ENCODE results near the gene GABBR1.
A peak's percentile ranks its signal among the peaks of the same experiment; 100 is the strongest.

The GABBR1 gene

DNA sequence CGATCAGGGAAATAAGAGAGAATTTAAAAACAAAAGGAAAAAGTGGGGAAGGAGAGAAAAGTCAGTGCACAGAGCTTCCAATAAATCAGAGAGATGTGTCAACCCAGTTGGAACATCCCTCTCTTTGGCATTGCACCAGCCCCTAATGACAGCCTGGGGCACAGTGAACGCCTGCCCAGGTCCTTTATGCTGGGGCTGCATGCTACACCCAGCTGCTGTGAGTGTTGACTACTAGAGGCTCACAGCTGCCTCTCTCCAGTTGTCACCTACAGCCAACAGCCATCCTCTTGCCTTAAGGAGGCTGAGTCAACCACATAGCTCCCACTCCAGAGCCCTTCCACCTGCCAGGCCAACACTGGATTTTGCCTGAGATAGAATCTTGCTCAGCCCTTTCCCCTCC lies 29.1 kb downstream of the GABBR1 start:
- TF ChIP-seq, protein P1, sequence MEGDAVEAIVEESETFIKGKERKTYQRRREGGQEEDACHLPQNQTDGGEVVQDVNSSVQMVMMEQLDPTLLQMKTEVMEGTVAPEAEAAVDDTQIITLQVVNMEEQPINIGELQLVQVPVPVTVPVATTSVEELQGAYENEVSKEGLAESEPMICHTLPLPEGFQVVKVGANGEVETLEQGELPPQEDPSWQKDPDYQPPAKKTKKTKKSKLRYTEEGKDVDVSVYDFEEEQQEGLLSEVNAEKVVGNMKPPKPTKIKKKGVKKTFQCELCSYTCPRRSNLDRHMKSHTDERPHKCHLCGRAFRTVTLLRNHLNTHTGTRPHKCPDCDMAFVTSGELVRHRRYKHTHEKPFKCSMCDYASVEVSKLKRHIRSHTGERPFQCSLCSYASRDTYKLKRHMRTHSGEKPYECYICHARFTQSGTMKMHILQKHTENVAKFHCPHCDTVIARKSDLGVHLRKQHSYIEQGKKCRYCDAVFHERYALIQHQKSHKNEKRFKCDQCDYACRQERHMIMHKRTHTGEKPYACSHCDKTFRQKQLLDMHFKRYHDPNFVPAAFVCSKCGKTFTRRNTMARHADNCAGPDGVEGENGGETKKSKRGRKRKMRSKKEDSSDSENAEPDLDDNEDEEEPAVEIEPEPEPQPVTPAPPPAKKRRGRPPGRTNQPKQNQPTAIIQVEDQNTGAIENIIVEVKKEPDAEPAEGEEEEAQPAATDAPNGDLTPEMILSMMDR (IDR thresholded peaks at IDR 0.05; ENCODE audit: unreplicated experiment in 3 of 3), result no peak
- Mint-ChIP-seq H3K4me3 (no peak overlapping the region), H3K4me1 (peaks cover 7% of the 10 kb centered on the region), H3K9me3 (no peaks in the 10 kb centered on the region), H3K27me3 (ENCODE audit: low read depth) (no peaks in the 10 kb centered on the region), H3K36me3 (ENCODE audit: low read depth) (peaks cover 71% of the 10 kb centered on the region), H3K27ac (no peak overlapping the region)

DNA sequence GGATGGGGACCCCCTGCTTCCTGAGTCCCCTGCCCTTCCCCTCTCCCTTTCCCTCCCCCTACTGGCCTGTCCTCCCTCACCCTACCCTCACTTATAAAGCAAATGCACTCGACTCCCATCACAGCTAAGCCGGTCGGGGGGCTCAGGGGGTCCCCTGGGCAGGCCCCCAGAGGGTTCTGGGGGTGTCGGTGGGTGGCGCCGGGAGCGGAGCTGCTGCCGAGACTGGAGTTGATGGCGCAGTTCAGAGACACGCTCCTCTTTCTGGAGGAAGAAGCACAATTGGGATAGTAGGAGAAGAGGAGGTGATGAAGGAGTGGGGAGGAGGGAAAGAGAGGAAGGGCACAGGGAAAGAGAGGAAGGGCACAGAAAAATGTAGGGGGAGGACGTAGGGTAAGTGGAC lies 29.5 kb downstream of the GABBR1 start:
- no peak overlapping the region for H3K27ac Mint-ChIP-seq
- peaks cover 66% of the 10 kb centered on the region for H3K36me3 Mint-ChIP-seq (ENCODE audit: low read depth)
- H3K27me3 Mint-ChIP-seq (ENCODE audit: low read depth), result no peaks in the 10 kb centered on the region
- no peaks in the 10 kb centered on the region for H3K9me3 Mint-ChIP-seq
- TF ChIP-seq, protein P1 (IDR thresholded peaks at IDR 0.05; ENCODE audit: unreplicated experiment in 3 of 3), result no peak
- H3K4me3 Mint-ChIP-seq, result no peak overlapping the region
- H3K4me1 Mint-ChIP-seq, result peaks cover 7% of the 10 kb centered on the region

DNA sequence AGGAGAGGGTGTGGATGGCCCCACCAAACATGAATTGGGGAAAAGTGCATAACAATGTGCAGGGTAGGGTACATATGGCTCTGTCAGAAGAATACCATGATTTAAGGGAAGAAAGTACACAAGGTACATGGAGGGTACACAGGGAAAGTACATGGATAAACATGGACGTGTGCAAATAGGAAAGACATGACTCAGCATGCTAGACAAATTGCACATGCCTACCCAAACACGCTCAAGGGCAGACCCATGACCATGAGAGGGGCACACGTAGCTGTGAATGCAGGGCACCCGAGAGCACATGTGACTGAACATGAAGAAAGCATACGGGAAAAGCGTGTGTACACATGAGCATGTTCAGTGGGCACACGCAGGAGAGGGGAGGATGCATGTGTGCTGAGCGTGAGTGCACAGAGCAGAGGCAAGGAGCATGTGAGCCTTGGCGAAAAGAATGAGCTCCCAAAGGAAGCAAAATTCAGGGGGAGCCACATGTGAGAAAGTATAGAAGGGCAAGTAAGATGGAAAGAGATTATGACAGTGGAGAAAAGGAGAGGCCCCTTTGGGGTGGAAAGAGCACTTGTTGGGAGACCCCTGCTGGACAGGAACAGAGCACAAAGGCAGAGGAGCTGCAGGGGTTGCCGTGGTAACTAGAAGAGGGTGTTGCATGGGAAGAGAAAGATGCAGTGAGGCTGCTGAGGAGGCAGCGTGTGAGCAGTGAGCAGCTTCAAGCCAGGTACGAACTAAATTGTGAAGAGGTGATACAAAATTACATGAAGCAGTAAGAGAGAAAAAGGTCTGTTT lies 30.2 kb downstream of the GABBR1 start:
- TF ChIP-seq, protein P1 (IDR thresholded peaks at IDR 0.05; ENCODE audit: unreplicated experiment in 3 of 3), result peak; percentile 20 to 27 (median 24)
- H3K4me1 Mint-ChIP-seq, result peaks cover 7% of the 10 kb centered on the region
- no peak overlapping the region for H3K27ac Mint-ChIP-seq
- H3K27me3 Mint-ChIP-seq (ENCODE audit: low read depth), result no peaks in the 10 kb centered on the region
- peaks cover 59% of the 10 kb centered on the region for H3K36me3 Mint-ChIP-seq (ENCODE audit: low read depth)
- H3K4me3 Mint-ChIP-seq, result no peak overlapping the region
- H3K9me3 Mint-ChIP-seq, result no peaks in the 10 kb centered on the region

- Mint-ChIP-seq H3K27ac (no peak overlapping the region), H3K9me3 (no peaks in the 10 kb centered on the region), H3K36me3 (ENCODE audit: low read depth) (peaks cover 22% of the 10 kb centered on the region), H3K27me3 (ENCODE audit: low read depth) (no peaks in the 10 kb centered on the region), H3K4me3 (no peak overlapping the region), H3K4me1 (peaks cover 21% of the 10 kb centered on the region)
- TF ChIP-seq, protein P1 (IDR thresholded peaks at IDR 0.05; ENCODE audit: unreplicated experiment in 3 of 3), result no peak
Observed at GRCh38 chr6:29598172-29598747, 34.7 kb downstream of the GABBR1 start.

GRCh38 chr6:29597184-29597583 lies 35.8 kb downstream of the GABBR1 start:
- Mint-ChIP-seq H3K27ac (no peak overlapping the region), H3K4me3 (no peak overlapping the region), H3K4me1 (peaks cover 16% of the 10 kb centered on the region), H3K27me3 (ENCODE audit: low read depth) (no peaks in the 10 kb centered on the region), H3K36me3 (ENCODE audit: low read depth) (peaks cover 11% of the 10 kb centered on the region), H3K9me3 (no peaks in the 10 kb centered on the region)
- TF ChIP-seq, protein P1 (IDR thresholded peaks at IDR 0.05; ENCODE audit: unreplicated experiment in 3 of 3), result no peak

All from nephron (organoid).